Stimulated activated CD4-positive, alpha-beta T cell treated with anti-CD3 and anti-CD28 coated beads, Interleukin-2, amount 100 ng/mL, for 4 hours (primary cell): ENCODE measurements around the gene ATP1A3.
A peak's percentile ranks its signal among the peaks of the same experiment; 100 is the strongest.
"Not testable (repeated sequence)": the region's sequence is repeated elsewhere in the genome, so short reads cannot be mapped to it uniquely, and the experiment has no call there.

Source experiments
- DNase-seq: peaks from one replicate; pipeline ENCODE4 v3.0.0-alpha.2; 2020; ENCODE audit warnings: low read depth

ATP1A3 gene

DNA sequence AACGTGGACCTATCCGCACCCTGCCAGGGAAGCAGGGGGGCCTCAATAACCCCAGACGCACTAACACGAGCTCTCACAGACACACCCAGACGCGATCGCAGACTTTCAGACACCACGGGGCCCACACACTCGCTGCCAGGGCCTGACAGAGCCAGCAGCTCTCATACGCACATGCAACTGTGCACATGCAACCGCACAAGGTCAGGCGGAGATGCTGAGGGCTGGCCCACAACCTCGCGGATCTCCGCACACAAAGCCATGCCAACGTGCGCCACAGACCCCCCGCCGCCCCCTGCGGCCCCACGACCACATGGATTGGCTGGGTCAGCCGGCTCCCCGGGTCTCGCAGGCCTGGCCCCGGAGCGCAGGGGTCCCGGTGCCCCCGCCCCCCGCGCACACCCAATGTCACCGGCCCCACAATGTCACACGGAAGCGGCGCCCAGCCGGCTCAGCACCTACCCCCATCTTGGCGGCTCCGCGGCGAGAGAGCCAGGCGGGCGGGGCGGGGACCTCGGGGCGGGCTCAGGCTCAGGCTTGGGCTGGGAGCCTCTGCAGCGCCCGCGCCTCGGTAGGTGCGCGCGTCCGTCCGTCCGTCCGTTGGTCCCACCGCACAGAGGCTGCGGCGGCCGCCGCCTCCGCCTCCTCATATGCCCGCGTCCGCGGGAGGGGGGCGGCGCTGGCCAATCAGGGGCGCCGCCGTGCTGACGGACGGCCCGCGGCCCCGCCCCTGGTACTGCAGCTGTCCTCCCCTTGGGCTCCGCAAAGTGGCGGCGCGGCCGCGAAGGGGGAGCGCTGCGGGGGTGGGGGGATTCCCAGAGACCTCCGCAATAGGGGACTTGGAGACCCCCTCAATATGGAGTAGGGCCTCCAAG is at the start of gene ATP1A3:
TSS of gene ATP1A3 (minus strand) at position 619 of the 872 bp plus-strand sequence. CDS start at position 465, 154 bp downstream.
- peak; percentile 36 for DNase-seq

DNA sequence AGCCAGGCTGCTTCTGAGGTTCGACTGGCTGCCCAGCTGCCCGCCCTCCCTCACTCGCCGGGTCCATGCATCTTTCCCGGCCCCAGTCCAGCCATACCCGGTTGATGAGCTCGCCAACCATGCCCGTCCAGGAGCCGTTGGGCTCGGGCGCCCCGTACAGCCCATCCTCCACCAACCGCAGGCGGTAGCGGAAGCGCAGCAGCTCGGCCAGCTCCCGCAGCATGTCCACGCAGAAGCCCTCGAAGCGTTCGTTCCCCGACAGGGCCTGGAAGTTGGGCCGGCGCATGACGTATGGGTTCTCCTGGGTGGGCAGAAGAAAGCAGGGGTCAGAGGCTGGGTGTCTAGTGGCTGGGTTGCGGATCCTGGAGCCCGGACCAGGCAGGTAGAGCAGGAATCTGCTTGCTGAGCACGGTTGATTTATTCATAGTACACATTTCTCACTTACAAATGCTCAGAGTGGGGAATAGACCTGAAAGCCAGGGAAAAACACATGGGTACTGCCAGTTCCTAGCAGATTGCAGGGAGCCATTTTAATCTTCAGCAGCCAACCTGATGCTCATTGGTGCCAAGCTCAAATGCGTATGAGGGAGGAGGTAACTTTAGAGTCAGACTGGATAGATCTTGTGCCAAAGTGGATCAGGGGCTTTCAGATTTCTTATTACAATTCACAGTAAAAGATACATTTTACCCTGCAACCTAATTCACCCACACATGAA is 48.6 kb upstream of the ATP1A3 start:
- no peak for DNase-seq

DNA sequence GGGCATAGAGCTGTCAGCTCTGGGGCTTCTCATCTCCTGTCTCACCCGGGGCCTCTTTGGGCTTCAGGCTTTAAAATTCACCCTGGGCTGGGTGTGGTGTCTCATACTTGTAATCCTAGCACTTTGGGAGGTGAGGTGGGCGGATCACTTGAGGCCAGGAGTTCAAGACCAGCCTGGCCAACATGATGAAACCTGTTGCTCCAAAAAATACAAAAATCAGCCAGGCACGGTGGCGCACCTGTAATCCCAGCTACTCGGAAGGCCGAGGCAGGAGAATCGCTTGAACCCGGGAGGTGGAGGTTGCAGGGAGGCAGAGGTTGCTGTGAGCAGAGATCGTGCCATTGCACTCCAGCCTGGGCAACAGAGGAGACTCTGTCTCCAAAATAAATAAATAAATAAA is 46.5 kb upstream of the ATP1A3 start:
- DNase-seq: not testable (repeated sequence)

DNA sequence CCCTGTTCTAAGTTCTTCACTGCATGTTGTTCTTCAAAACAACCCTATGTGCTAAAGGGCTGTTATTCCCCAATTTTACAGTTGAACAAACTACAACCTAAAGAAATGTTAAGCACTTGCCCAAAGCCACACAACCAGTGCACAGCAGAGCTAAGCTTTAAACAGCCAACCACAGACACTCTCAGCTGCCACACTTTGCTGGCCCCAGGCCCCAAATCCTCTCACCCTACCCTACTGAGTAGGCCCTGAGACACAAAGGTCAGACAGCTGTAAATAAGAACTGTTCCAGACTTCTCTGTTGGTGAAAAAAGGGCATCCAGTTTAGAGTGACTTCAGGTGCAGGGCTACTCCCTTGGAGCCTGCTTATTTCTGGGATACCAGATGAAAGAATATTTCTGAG is 46.0 kb upstream of the ATP1A3 start:
- no peak for DNase-seq

DNA sequence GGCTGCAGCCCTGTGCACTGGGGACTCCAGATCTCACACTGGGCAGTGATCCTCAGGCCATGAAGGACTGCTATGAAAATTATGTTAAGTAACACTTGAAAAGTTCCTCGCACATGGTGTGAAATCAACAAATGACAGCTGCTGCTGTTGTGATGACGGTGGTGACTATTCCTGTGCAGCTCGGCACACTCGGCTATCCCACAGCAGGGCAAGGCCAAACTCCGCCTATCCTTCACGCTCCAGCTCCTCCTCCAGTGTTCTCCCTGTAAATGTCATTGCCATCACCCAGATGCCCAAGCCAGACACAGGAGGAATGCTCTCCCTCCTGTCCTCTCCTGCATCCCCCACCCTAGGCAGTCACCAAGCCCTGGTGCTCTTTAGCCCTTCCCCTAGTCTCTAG is 44.6 kb upstream of the ATP1A3 start:
- DNase-seq: no peak

DNA sequence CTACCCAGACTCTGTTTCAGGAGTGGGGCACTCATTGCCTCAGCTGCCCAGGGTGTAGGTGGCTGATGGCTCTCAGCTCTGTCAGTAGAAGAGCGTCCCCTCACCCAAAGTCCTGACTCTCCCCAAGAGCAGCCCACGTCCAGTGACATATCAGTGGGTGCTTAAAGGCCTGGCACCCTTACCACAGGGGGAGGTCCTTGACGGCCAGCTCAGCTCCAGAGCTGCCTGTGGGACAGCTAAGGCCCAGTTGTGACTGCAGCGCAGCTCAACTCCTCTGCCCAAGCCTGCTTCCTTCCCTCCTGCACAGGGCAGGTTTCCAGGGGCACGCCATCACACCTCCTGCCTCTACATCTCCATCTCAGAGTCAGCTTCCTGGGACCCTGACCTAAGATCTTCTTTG is 43.6 kb upstream of the ATP1A3 start:
- DNase-seq: no peak

DNA sequence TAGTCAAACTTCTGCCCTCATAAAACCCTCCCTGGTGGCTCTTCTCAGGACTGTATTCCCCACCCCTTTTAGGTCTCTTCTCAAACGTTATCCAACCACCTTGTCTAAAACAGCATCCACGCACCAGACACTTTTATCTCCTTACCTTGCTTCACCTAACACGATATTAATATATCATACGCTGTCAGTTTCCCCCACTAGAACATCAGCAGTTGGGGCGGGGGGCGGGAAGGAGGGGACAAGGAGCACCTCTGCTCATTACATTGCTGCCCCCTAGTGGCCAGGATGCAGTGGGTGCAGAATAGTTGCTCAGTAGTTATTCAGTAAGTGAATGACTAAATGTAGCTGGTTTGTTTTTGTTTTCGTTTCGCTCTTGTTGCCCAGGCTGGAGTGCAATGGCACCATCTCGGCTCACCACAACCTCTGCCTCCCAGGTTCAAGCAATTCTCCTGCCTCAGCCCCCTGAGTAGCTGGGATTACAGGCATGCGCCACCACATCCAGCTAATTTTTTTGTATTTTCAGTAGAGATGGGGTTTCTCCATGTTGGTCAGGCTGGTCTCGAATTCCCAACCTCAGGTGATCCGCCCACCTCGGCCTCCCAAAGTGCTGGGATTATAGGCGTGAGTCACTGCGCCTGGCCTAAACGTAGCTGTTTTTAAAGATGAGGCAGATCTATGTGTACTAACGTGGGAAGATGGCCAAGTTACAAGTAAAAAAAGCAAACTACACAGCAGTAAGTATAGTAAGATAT is 40.8 kb upstream of the ATP1A3 start:
- peak; percentile 54 for DNase-seq

DNA sequence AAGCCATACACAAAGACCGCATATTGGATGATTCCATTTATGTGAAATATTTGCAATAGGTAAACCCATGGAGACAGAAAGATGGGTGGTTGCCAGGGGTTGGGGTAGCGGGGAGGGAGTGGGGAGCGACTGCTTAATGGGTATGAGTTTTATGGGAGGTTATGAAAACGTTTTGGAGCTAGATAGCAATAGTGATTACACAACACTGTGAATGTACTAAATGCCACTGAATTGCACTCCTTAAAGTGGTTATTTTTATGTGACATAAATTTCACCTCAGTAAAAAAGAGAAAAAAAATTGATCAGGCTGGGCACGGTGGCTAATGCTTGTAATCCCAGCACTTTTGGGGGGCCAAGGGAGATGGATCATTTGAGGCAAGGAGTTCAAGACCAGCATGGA is 39.4 kb upstream of the ATP1A3 start:
- no peak for DNase-seq

DNA sequence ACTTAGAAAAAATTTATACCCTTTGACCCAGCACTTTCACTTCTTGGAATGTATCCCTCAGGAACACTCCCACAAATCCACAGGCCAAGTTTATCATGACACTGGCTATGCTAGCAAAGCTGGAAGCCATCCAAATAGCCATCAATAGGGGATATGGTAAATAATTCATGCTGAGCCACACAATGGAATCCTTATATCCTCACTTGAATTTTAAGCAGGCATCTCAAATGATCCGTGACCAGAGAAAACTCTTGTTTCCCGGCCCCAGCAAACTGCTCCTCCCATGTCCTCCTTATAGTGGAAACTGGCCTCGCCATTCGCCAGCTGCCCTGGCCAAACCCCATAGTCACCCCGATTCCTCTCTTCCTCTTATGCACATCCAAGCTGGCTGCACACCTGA is 38.4 kb upstream of the ATP1A3 start:
- DNase-seq: no peak

DNA sequence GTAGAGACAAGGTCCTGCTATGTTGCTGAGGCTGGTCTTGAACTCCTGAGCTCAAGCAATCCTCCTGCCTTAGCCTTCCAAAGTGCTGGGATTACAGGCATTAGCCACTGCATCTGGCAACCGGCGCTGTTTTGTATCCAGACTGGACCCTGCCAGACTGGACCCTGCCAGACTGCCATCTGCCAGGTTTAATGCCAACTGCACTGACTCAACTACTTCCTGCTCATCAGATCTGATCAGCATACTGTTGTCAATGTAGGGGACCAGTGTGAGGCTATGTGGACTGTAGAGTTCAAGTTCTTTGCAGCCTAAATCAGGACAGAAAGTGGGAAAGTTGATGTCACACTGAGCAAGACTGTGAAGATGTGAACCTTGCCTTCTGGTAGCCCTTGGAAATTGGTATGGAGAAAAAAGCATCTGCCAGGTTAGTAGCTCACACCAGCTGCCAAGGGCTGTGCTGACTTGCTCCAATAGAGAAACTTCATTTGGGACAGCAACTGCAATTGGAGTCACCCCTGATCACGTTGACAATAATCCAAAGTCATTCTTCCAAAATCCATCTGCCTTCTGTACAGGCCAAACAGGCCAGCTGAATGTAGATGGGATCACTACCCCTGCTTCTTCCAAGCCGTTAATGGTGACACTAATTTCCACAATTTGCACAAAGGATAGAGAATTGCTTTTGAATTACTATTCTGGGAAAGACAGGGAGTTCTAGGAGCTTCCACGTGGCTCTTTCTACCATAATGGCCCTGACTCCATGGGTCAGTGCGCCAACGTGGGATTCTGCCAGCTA is 36.8 kb upstream of the ATP1A3 start:
- no peak for DNase-seq

DNA sequence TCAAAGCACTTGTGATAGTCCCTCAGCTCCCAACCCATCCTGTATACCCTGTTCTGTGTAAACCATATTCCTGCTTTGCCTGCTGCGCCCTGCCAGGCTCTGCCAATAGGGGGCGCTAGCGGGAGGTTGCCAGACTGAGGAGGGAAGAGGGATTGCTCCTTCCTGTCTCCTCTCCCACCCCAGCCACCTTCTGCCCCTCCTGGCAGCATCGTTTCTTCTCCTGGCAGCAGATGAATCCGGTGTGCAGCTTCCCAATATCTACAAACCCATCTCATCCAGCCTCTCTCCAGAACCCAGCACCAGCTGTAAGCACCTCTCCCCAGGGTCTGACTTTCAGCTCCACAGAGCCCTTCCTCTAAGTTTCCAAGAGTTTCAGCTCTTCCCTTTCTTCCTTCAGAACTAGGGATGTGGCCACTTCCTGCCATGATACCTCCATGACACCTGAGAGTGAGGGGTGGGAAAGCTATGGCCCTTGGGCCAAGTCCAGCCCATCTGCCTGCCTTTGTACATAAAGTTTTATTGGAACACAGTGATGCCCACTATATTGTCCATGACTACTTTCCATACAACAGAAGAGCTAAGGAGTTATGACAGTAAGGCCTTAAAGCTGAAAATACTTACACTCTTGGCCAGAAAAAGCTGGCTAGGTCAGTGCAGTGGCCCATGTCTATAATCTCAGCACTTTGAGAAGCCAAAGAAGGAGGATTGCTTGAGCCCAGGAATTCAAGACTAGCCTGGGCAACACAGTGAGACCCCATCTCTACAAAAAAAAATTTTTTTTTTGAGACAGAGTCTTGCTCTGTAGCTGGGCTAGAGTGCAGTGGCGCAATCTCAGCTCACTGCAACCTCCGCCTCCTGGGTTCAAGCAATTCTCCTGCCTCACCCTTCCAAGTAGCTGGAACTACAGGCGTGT is 34.5 kb upstream of the ATP1A3 start:
- DNase-seq: no peak

DNA sequence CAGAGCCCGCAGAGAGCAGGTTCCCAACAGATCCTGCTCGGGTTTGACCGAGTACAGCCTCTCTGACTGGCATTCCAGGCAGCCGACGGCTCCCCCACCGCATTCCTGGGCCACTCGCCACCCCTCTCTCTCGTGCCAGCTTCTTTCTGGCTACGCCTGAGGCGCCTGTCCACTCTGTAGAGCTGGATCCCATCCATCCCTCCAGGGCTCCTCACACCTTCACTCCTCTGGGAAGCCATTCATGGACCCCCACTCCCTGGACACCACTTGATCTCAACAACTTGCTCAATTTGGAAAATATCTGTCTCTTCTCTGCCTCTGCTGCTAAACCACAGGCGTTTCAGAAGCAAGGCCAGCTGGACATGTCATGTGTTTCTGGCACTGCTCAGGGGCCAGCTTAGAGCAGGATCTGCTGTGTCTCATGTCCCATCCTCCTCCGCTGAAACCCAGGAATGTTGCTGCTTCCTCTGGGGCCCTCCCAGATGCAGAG is 30.6 kb upstream of the ATP1A3 start:
- no peak for DNase-seq

DNA sequence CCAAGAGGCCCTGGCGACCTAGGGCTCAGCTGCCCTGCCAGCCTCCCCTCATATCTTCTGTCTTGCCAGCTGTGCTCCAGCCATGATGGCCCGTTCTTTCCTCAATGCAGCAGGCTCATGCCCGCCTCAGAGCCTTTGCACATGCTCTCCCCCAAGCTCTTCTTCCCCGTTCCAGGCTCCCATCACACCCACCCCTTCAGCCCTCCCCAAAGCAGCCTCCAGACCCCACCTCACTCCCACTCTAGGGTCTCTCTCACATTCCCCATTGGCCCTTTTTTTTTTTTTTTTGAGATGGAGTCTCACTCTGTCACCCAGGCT is 29.9 kb upstream of the ATP1A3 start:
- no peak for DNase-seq

DNA sequence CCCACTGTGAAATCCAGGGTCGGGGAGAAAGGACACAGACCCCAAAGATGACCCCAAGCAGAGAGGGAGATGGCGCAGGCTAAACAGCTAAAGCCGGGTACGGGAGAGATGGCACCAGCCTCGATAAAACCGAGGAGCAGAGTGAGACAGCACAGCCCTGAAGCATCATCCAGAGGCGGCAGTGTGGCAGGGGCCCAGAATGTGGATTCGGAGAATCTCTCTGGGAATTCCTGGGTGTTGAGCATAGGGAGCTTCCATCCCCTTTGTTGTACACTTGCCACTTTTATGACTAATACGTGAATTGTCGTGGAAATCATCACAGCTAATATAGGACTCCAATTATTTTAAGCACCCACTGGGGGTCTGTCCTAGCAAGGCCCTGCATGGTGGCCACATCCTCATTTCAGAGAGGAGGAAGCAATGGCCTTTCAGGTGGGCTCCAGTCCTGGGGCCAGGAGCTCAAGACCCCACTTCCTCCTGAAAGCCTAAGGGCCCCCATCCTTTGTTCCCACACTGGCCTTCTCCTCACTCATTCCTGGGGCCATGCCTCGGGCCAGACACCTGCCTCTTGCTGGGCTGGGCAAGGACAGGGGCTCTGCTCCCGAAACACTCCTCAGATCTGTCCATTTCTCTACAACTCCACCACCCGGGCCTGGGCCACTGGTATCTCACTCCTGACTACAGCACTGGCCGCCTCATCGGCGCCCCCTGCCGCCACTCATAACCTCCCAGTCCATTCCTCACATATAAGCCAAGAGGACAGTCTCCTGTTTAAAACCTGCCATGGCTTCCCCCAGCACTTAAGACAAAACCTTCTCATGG is 29.3 kb upstream of the ATP1A3 start:
- DNase-seq: no peak

DNA sequence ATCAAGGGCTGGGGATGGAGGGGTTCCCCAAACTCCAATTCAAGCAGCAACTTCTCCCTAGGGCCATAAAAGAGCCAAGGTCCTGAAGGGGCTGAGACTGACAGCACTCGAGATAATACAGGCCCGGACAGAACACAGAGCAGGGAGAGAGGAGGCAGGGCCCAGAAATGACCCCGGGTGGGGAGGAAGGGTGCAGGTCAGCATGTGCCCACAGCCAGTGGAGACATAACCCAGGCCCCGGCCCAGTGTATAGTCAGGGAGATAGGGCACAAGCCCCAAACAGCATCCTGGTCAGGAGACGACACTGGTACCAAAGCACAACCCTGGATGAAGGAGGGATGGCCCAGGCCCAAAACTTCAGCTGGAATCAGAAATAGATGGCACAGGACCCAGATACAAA is 28.6 kb upstream of the ATP1A3 start:
- DNase-seq: no peak

DNA sequence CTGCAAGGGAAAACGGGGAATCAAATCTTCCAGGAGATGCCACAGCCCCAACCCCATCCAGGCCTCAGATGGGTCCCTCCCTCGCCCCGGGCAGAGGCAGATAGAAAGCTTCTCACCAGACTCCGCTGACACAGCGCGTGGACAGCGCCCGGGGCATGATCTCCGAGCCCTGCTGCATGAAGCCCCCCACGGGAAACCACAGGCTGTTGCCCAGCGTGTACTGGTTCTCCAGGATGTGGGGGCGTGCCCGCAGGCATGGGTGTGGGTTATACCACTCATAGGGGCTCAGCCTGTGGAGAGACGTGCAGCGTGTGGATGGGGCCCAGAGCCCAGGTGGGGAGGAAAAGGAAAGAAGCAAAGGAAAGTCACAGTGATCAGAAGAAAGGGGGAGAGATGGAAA is 27.2 kb upstream of the ATP1A3 start:
- no peak for DNase-seq

DNA sequence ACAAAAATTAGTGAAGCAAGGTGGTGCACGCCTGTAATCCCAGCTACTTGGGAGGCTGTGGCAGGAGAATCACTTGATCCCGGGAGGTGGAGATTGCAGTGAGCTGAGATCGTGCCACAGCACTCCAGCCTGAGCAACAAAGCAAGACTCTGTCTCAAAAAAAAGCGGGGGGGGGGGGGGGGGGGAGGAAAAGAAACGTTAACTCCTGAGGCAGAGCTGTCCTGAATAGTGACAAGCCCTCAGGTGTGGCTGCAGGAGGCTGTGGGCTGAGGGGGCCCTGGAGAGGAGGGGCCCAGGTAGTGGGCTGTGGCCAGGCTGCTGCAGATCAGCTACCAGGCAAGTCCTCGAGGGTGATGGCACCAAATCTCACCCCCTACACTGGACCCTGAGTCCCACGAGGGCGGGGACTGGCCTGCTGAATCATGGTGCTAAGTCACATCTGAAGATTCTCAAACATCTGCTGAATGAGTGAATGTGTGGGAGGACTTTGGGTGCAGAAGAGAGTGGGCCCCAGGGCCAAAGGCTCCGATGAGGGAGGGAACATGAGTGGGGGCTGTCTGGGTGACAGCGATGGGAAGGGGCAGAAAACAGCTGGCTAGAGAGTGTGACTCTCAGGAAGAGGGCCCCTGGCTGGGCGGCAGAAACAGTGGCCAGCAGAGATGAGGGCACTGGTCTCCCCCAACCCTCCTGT is 24.6 kb upstream of the ATP1A3 start:
- no peak for DNase-seq

DNA sequence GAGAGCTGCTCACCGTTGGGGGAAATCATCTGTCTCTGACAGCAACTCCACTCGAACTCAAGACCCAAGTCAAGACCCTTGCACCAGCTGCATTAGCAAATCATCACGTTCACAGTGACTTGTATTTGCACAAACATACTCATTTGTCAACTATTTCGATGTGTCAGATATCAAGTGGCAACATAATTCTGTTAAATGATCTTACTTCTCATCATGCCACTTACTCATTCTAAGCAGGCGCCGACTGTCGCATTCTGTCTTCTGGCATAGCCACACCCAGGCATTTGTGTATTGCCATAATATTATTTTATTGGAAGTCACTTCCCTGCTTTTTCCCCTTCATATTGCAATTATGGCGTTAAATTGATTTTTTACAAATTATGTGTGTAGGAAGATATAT is 23.0 kb upstream of the ATP1A3 start:
- DNase-seq: no peak

DNA sequence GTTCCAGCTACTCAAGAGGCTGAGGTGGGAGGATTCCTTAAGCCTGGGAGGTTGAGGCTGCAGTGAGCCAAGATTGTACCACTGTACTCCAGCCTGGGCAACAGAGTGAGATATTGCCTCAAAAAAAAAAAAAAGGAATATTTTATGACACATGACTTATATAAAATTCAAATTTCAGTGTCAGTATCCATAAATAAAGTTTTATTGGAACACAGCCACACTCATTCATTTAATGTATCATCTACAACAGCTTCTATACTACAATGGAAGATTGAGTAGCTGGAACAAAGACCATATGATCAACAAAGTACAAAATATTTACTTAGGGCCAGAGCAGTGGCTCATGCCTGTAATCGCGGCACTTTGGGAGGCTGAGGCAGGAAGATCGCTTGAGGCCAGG is 18.7 kb upstream of the ATP1A3 start:
- DNase-seq: not testable (repeated sequence)
